GM18867 (cell line): Measurements from ENCODE around the gene PTX4.

Source experiments
- ATAC-seq: cut with Tn5 transposase; IDR thresholded peaks from one replicate; pipeline ENCODE4 v1.9.1; 2021; ENCODE audit warnings: mild to moderate bottlenecking, moderate library complexity; ENCODE audit not compliant: unreplicated experiment

The PTX4 gene

GRCh38 chr16:1488619-1489018, at the start of gene PTX4:
Gene PTX4, minus strand, starts transcription at chr16:1488944. Its CDS starts 35 bp downstream, at chr16:1488909.
- no peak for ATAC-seq

DNA sequence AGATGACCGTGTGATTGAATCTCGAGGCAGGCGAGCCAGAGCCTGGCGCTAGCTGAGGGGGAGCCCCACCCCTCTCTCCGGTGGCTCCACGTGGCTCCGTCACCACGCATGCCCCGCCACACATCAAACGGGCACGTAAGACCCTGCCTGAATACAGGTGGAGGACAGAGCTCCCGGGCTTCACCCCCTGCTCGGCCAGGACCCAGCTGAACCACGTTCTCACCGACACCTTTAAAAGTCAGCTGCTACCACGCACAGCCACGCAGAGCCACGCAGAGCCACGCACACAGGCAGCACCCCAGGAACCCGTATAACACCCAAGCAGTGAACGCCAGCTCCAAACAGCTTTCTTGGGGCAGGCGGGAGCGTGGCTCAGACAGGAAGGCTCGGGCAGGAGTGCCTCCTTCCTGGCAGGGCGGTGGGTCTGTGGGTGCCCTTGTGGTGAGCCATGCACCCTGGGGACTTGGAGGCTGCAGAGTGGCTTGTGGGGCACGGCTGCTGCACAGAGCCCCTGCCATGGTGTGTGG, 49.1 kb upstream of the PTX4 start:
- no peak for ATAC-seq

- no peak for ATAC-seq
These were observed 48.4 kb upstream of the PTX4 start for GRCh38 chr16:1537138-1537577.

- ATAC-seq: no peak
These were observed 47.9 kb upstream of the PTX4 start for GRCh38 chr16:1536601-1537000.

DNA sequence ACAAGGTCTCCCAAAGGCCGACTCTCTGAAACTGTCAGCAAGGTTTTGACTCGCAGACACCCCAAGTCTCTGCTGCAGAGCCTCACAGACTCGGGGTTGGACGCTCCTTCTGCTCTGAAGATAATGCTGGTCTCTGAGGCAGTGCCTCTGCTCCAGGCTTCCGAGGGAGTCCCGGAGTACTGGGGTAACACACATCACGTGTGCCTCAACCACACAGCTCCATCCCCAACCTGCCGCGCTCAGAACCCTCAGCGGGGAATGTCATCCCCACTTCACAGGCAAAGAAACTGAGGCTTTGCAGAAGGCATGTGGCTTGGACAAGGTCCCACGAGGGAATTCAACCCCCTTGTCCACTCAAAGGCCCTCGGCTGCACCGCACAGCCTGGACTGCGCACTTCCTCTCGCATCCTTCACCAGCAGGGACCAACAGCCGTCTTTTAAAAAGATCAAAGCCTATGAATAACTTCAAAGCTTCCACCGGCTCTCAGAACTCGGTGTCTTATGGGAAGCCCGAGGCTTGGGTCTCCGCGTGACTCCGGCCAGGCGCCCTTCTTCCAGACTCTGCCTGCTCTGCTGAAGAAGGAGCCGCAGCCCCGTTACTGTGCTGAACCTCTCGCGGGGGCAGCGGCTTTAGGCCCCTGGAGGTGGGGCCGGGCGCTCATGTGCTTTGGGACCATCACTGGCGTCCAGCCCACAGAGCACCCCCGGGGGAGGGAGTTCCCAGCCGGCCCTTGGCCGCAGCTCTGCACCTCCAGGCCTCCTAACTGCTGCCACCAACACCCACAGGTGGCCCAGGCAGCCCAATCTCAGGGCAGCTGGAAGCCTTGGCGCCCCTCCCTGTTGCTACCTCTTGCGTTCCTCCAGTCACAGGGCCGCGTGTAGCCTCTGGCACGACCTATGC, 46.9 kb upstream of the PTX4 start:
- no peak for ATAC-seq

- no peak for ATAC-seq
These were observed 45.6 kb upstream of the PTX4 start for GRCh38 chr16:1534021-1535020.

DNA sequence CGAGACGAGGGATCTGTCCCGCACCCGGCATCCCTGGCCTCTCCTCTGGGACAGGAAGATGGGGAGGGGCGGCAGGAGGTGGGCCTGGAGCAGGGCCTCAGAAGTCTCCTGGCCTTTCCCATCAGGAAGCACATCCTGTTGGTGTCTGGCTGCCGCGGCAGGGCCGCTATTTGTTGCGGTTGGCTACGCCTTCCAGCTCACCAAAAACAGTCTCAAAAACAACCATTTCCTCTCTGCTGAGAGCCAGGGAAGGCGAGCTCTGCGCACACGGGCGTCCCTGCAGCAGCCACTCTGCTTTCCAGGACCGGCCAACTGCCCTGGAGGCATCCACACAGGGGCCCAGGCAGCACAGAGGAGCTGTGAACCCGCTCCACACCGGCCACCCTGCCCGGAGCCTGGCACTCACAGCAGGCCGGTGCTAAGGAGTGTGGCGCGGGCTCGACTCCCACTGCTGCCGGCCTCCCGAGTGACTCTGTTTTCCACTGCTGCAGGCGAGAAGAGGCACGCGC, 44.8 kb upstream of the PTX4 start, which contains the start of gene TMEM204:
Gene TMEM204, plus strand, starts transcription at position 224 of the 509 bp plus-strand sequence. CDS start 610 bp downstream, outside the sequence.
- ATAC-seq: no peak

- ATAC-seq: no peak
These were observed 44.0 kb upstream of the PTX4 start for GRCh38 chr16:1532771-1533170.

DNA sequence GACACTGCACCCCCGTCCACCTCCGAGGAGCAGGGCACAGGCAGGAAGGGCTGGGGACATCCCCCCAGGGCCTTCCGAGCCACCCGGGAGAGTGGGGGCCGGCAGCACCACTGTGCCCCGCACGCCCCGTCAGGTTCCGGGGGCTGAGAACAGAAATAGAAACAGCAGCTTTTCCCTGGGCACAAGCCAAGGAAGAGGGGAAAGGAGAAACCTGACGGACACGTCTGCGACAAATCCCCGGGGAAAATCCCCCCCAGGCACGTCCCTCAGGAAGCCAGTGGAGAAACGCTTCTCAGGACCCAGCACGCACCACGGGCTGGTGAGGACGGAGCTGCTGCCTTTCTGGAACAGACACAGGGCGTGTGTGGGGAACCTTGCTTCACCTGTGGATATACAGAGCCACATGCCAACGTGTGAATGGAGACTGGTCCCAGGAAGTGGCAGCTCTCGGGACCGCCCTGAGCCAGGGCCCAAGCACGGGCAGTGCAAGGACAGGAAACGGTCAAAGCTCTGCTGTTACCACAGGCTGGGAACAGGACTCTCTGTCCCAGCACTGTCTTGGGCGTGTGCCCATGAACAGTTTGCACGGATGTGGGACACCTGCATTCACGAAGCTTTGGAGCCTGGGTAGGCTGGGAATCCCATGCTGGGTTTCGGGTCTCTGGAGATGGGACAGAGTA, 43.5 kb upstream of the PTX4 start:
- ATAC-seq: no peak

GRCh38 chr16:1531638-1531910, 42.8 kb upstream of the PTX4 start:
- no peak for ATAC-seq

DNA sequence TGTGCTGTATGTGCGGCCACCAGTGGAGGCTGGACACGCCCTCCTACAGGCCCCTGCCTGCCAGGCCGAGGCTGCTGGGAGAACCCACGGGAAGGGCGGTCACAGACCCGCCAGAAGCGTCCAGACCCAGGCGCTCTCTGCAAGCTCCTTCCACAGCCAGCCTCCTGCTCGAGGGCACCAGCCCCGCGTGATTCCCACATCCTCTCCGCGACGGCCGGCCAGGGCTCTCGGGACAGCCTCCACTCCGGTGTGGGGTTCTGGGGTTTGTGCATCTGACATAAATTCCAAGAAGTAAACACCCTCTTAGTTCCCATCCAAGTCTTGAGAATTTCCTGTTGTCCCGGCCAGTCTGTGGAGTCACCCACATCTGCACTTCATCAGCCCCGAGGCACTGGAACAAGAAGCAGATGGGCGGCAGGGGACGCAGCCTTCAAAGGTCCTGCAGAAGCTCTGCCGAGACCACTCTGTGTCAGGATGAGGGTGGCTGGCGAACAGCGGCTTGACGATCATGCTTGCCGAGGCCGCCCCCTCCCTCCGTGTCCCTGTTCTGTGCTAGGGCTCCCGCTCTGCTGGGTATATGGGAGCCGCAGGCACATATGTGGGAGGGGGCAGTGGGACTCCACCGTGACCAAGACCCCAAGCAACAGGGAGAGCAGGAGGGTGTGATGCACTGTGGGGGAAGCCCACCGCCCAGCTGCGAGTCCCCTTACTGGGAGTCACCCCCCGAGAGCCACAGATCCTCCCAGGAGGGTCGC, 42.3 kb upstream of the PTX4 start:
- ATAC-seq: no peak

- no peak for ATAC-seq
These were observed 41.7 kb upstream of the PTX4 start for GRCh38 chr16:1530349-1530882.

- ATAC-seq: no peak
These were observed 40.3 kb upstream of the PTX4 start for GRCh38 chr16:1528921-1529537.

- no peak for ATAC-seq
These were observed 39.4 kb upstream of the PTX4 start for GRCh38 chr16:1527836-1528811.

DNA sequence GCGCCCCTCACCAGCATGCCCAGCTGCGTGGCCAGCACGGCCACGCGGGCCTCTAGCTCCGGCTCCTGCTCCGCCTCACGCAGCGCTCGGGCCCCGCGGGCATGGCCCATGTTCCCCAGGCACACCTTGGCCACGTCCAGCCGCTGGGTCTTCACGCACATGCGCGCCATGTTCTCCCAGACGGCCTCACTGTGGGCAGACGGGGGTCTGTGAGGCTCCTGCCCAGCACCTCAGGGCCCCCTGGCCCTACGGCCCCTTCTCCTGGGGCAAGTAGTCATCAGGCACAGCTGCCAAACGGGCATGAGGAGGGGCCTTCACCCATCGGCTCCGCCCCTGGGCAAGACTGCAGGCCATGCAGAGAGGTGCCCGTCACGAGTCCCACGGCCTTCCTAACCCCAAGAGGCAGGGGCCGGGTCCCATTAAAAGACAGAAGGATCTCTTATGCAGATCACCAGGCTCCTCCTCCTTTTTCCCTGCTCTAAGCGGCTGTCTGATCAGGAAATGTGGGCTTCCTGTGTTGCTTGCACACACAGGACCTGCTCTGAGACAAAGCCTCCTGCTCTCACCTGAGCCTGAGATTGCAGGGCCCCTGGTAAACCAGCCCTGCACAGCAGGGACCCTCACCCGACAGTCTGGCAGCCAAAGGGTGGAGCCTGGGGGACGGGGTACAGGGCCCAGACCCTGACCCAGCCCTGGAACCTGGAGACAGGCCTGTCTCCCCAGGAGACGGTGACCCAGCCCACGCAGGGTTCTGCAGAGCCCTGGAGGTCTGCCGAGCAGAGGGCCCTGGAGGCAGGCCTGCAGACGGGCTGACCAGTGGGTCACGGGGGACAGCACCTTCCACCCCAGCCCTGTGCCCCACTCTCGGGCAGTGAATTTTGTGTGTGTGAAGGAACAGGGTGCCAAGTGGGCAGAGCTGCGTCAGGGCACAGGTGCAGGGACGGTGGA, 38.1 kb upstream of the PTX4 start:
- no peak for ATAC-seq

- ATAC-seq: no peak
These were observed 37.3 kb upstream of the PTX4 start for GRCh38 chr16:1525871-1526607.
